Endothelial cell of umbilical vein (primary cell): ENCODE results near the gene MYCBP2. TPM values are rescaled to one million over a fixed set of nuclear protein-coding genes. Genes with fewer than 3 reads are reported as not detected.

Source experiments
- BruUV-seq: library from RNA; stranded (reverse); fragments of 400-500 nt; replicated peaks from 2 replicates; lab custom pipeline; 2021; lab: Mats Ljungman, UMichigan
- CTCF ChIA-PET: fragments of 300-600, 350-600 bp; sonication (Branson Sonifier 250); formaldehyde crosslinking; loops from one replicate; lab custom pipeline; 2021; ENCODE audit warnings: antibody characterized with exemption, inconsistent platforms; lab: Charles Lee
- POLR2A ChIA-PET: fragments of 300-600, 350-600 bp; sonication (Branson Sonifier 250); formaldehyde crosslinking; loops from one replicate; lab custom pipeline; 2021; ENCODE audit warnings: antibody characterized with exemption, inconsistent platforms; lab: Charles Lee
- DNase-seq: peaks from one replicate; pipeline ENCODE4 v3.0.0-alpha.2; 2011; ENCODE audit warnings: low read depth, low spot score
- FAIRE-seq: peaks from 2 replicates; lab custom pipeline; 2011; peaks lifted over from hg19 to GRCh38; lab: Jason Lieb, UNC
- H2AFZ ChIP-seq: 2 replicates; pipeline ENCODE4 v1.6.0; 2012; ENCODE audit warnings: low read depth, low read length, control low read depth, inconsistent platforms
- H3K27ac ChIP-seq: 2 replicates; pipeline ENCODE4 v1.5.1; 2011; ENCODE audit warnings: low read depth, mild to moderate bottlenecking, control low read depth, low read length, moderate library complexity; ENCODE audit not compliant: insufficient read depth
- H3K27me3 ChIP-seq, 2 experiments: 2 replicates each; pipeline versions ENCODE4 v1.6.0 to v1.6.1; 2011; ENCODE audit warnings: low read length in 2 of 2, mixed read lengths in 1 of 2; ENCODE audit not compliant: control insufficient read depth in 2 of 2, insufficient read depth in 2 of 2
- H3K36me3 ChIP-seq, 2 experiments: 2 replicates in 1 of 2; 3 replicates in 1 of 2; pipeline ENCODE4 v1.5.1; 2011; ENCODE audit warnings: low read length in 2 of 2, mild to moderate bottlenecking in 1 of 2, moderate library complexity in 1 of 2; ENCODE audit not compliant: control insufficient read depth in 2 of 2, insufficient read depth in 2 of 2; ENCODE audit errors: extremely low read depth in 1 of 2
- H3K4me1 ChIP-seq: 3 replicates; pipeline ENCODE4 v1.5.1; 2011; ENCODE audit warnings: mild to moderate bottlenecking, low read length; ENCODE audit not compliant: control insufficient read depth, insufficient read depth; ENCODE audit errors: extremely low read depth
- H3K4me2 ChIP-seq: 2 replicates; pipeline ENCODE4 v1.6.1; 2011; ENCODE audit warnings: low read length, control low read depth, mixed read lengths; ENCODE audit not compliant: insufficient read depth
- H3K4me3 ChIP-seq, 3 experiments: fragments of 200-600 bp in 1 of 3; sonication (generic), shearing (Covaris generic) in 1 of 3; replicated peaks in 1 of 3; 2 replicates each; pipeline ENCODE4 v1.5.1; 2011 to 2016; ENCODE audit warnings: control low read depth in 3 of 3, low read length in 3 of 3, mild to moderate bottlenecking in 2 of 3, inconsistent platforms in 1 of 3, low read depth in 1 of 3, moderate library complexity in 1 of 3; ENCODE audit not compliant: insufficient read depth in 1 of 3
- H3K79me2 ChIP-seq: 2 replicates; pipeline ENCODE4 v1.6.0; 2012; ENCODE audit warnings: low read length, inconsistent platforms; ENCODE audit not compliant: control insufficient read depth, insufficient read depth
- H3K9ac ChIP-seq: replicated peaks from 2 replicates; pipeline ENCODE3; 2011; ENCODE audit warnings: low read length, control low read depth; ENCODE audit not compliant: insufficient read depth; ENCODE audit errors: extremely low read depth
- H3K9me1 ChIP-seq: replicated peaks from 3 replicates; pipeline ENCODE4 v1.6.0; 2011; ENCODE audit warnings: mild to moderate bottlenecking, low read length; ENCODE audit not compliant: control insufficient read depth, insufficient read depth; ENCODE audit errors: extremely low read depth
- H3K9me3 ChIP-seq: replicated peaks from 2 replicates; pipeline ENCODE4 v1.5.1; 2012; ENCODE audit warnings: low read length, inconsistent platforms; ENCODE audit not compliant: control insufficient read depth, insufficient read depth
- H4K20me1 ChIP-seq: replicated peaks from 2 replicates; pipeline ENCODE3; 2011; ENCODE audit warnings: mild to moderate bottlenecking, low read length; ENCODE audit not compliant: control insufficient read depth, insufficient read depth; ENCODE audit errors: extremely low read depth
- CTCF ChIP-seq, 2 donors: IDR thresholded peaks; 1 replicate in 1 of 2; 2 replicates in 1 of 2; pipeline ENCODE4 v1.5.1; 2011; ENCODE audit warnings: low read length in 2 of 2, mild to moderate bottlenecking in 2 of 2, moderate library complexity in 2 of 2, control low read depth in 1 of 2, inconsistent platforms in 1 of 2, low read depth in 1 of 2; ENCODE audit not compliant: insufficient read depth in 1 of 2; ENCODE audit errors: extremely low read depth in 1 of 2
- EZH2 ChIP-seq: IDR thresholded peaks from 2 replicates; pipeline ENCODE4 v1.6.1; 2012; ENCODE audit warnings: borderline replicate concordance, low read depth, mild to moderate bottlenecking, moderate library complexity, low read length, inconsistent platforms; ENCODE audit not compliant: severe bottlenecking
- FOS ChIP-seq: IDR thresholded peaks from 2 replicates; pipeline ENCODE4 v1.6.1; 2011; ENCODE audit warnings: mild to moderate bottlenecking, low read length, moderate library complexity, borderline replicate concordance; ENCODE audit not compliant: insufficient read depth
- GATA2 ChIP-seq: IDR thresholded peaks from 2 replicates; pipeline ENCODE4 v1.7.0; 2011; ENCODE audit warnings: low read depth, mild to moderate bottlenecking, moderate library complexity, mixed read lengths, low read length; ENCODE audit not compliant: insufficient read length, insufficient read depth
- JUN ChIP-seq: IDR thresholded peaks from 2 replicates; pipeline ENCODE4 v1.6.1; 2011; ENCODE audit warnings: borderline replicate concordance, low read depth; ENCODE audit not compliant: insufficient read length, insufficient read depth
- MAX ChIP-seq: IDR thresholded peaks from 2 replicates; pipeline ENCODE4 v1.6.1; 2011; ENCODE audit not compliant: insufficient read depth, insufficient read length
- MYC ChIP-seq: IDR thresholded peaks from one replicate; pipeline ENCODE4 v1.6.1; 2011; ENCODE audit warnings: mild to moderate bottlenecking, low read depth, low read length
- POLR2A ChIP-seq: IDR thresholded peaks from 2 replicates; pipeline ENCODE4 v1.6.1; 2012; ENCODE audit warnings: low read depth, mild to moderate bottlenecking, control low read depth, low read length
- POLR2AphosphoS5 ChIP-seq: IDR thresholded peaks from 2 replicates; pipeline ENCODE4 v1.6.1; 2012; ENCODE audit warnings: low read depth, mild to moderate bottlenecking, control low read depth, low read length, moderate library complexity; ENCODE audit not compliant: insufficient read depth
- dilution Hi-C: fragments of 300-500 bp; cut with MboI; formaldehyde crosslinking; loops from one replicate; pipeline ENCODE4 v1.15.0; 2019; ENCODE audit warnings: low sequenced_read_pairs; ENCODE audit not compliant: extremely low pct_ligation_motif_present
- intact Hi-C: fragments of 100-400 bp; cut with micrococcal nuclease; formaldehyde crosslinking; loops from one replicate; pipeline ENCODE4 v1.10.0; 2022
- polyA plus RNA-seq, 4 experiments: library from polyadenylated mRNA; depleted of rRNA in 3 of 4; stranded (reverse) in 3 of 4; unstranded in 1 of 4; fragments of >200 nt; gene quantifications; 2 replicates each; pipeline versions ENCODE4 v1.2.1 to v1.2.3, GENCODE V29; 2011 to 2012; ENCODE audit warnings: missing spikeins in 1 of 4
- total RNA-seq: library from RNA; stranded (reverse); gene quantifications from 2 replicates; pipeline ENCODE4 v1.2.3, GENCODE V29; 2021

MYCBP2 gene
- total and polyA plus RNA-seq, 2 donors (not counting 3 experiments of a cell fraction or from before 2014, with no cell fraction given): 30.5 to 89.8 TPM

GRCh38 chr13:77053192-77053591 lies 273.7 kb downstream of the MYCBP2 start:
- intact Hi-C loops (no loop called here), dilution Hi-C loops (no loop called here)
- Histone ChIP-seq H3K27ac (no peak overlapping the region), H3K9me3 (no peaks in the 10 kb centered on the region), H4K20me1 (no peaks in the 10 kb centered on the region), H3K79me2 (no peaks in the 10 kb centered on the region), H3K9ac (no peak overlapping the region), H3K4me2 (no peak overlapping the region), H3K4me1 (no peaks in the 10 kb centered on the region), H3K36me3 (peaks cover 17 to 19% of the 10 kb centered on the region in 2 experiments), H2AFZ (no peak overlapping the region), H3K4me3 (no peak overlapping the region), H3K27me3 (no peaks in the 10 kb centered on the region), H3K9me1 (no peaks in the 10 kb centered on the region)
- FAIRE-seq: no peak
- BruUV-seq: no TSS peak
- ChIA-PET POLR2A (no interaction called here), CTCF (no interaction called here)
- no peak for TF ChIP-seq FOS
- no peak for TF ChIP-seq EZH2
- no peak for DNase-seq

GRCh38 chr13:77048681-77049080 lies 278.2 kb downstream of the MYCBP2 start:
- dilution Hi-C loops (no loop called here), intact Hi-C loops (no loop called here)
- no peaks in the 10 kb centered on the region for H3K9me3 ChIP-seq
- TF ChIP-seq EZH2 (no peak), CTCF (IDR thresholded peaks at IDR 0.05; ENCODE audit: extremely low read depth in 1 of 2, insufficient read depth in 1 of 2, low read depth in 1 of 2, low read length in 2 of 2) (no peak), POLR2AphosphoS5 (no peak), FOS (no peak), POLR2A (no peak), JUN (no peak), MAX (no peak), GATA2 (no peak), MYC (no peak)
- H3K9ac ChIP-seq: no peak overlapping the region
- no peak overlapping the region for H3K4me3 ChIP-seq
- H2AFZ ChIP-seq: no peak overlapping the region
- no peaks in the 10 kb centered on the region for H3K79me2 ChIP-seq
- H3K4me2 ChIP-seq: no peak overlapping the region
- BruUV-seq: no TSS peak
- no peaks in the 10 kb centered on the region for H4K20me1 ChIP-seq
- H3K9me1 ChIP-seq: no peaks in the 10 kb centered on the region
- no peaks in the 10 kb centered on the region for H3K27me3 ChIP-seq
- ChIA-PET CTCF (interaction anchor here (2.8 kb wide), 1 partner anchor 430 kb away, joined by 12 read pairs; no protein-coding TSS in a partner anchor), POLR2A (no interaction called here)
- DNase-seq (no peak), FAIRE-seq (no peak)
- peaks cover 8 to 12% of the 10 kb centered on the region in 2 experiments for H3K36me3 ChIP-seq
- no peaks in the 10 kb centered on the region for H3K4me1 ChIP-seq
- no peak overlapping the region for H3K27ac ChIP-seq
